GM18951 (cell line): ENCODE data around the gene COA7.

Experiments
- POLR2A ChIP-seq: IDR thresholded peaks from 4 replicates; pipeline ENCODE4 v1.6.1; 2011; ENCODE audit warnings: mild to moderate bottlenecking; ENCODE audit not compliant: insufficient read length, insufficient read depth; ENCODE audit errors: extremely low read depth
- in situ Hi-C: fragments of 300-500 bp; cut with MboI; formaldehyde crosslinking; loops from one replicate; pipeline ENCODE4 v1.12.0; 2022; ENCODE audit warnings: low sequenced_read_pairs, mixed read lengths, inconsistent platforms; ENCODE audit not compliant: unreplicated experiment

Gene COA7

GRCh38 chr1:52645261-52645660, 52.9 kb downstream of the COA7 start:
- in situ Hi-C loops, result no loop called here
- no peak for TF ChIP-seq POLR2A

GRCh38 chr1:52641307-52641706, 56.8 kb downstream of the COA7 start:
- no peak for TF ChIP-seq POLR2A
- in situ Hi-C loops, result no loop called here

- in situ Hi-C loops, result no loop called here
- no peak for TF ChIP-seq POLR2A
Measured at GRCh38 chr1:52640697-52641096, 57.5 kb downstream of the COA7 start.

- in situ Hi-C loops, result no loop called here
- TF ChIP-seq POLR2A, result no peak
Measured at GRCh38 chr1:52637946-52638345, 60.2 kb downstream of the COA7 start.

GRCh38 chr1:52636721-52637695, 61.1 kb downstream of the COA7 start:
- no peak for TF ChIP-seq POLR2A
- in situ Hi-C loops, result no loop called here

- in situ Hi-C loops, result no loop called here
- TF ChIP-seq POLR2A, result no peak
Measured at GRCh38 chr1:52635321-52636089, 62.6 kb downstream of the COA7 start.
